GM10248 (cell line): ENCODE data around the gene SLC20A1.
"Not testable (repeated sequence)": the region's sequence is repeated elsewhere in the genome, so short reads cannot be mapped to it uniquely, and the experiment has no call there.

Experiments used
- CTCF ChIA-PET: fragments of 300-600 bp; sonication (Branson Sonifier 250); formaldehyde crosslinking; extraction: SDS; loops from one replicate; lab custom pipeline; 2021; ENCODE audit warnings: antibody characterized with exemption; lab: Yijun Ruan, JAX
- POLR2A ChIA-PET: fragments of 350-650 bp; sonication (Branson Sonifier 250); formaldehyde crosslinking; extraction: SDS; loops from one replicate; lab custom pipeline; 2020; ENCODE audit warnings: antibody characterized with exemption; lab: Yijun Ruan, JAX
- DNase-seq: peaks from one replicate; pipeline ENCODE4 v3.0.0; 2012; ENCODE audit errors: extremely low spot score
- CTCF ChIP-seq: IDR thresholded peaks from 2 replicates; pipeline ENCODE4 v1.5.1; 2012; ENCODE audit warnings: mild to moderate bottlenecking, low read depth; ENCODE audit errors: extremely low read depth, missing control alignments, control extremely low read depth

SLC20A1 gene

GRCh38 chr2:112705575-112705974 is 59.8 kb downstream of the SLC20A1 start:
- DNase-seq: no peak
- ChIA-PET CTCF (interaction anchor here (1.0 to 8.1 kb wide), 9 partner anchors 14 to 236 kb away, joined by 3 to 99 read pairs (median 6); no protein-coding TSS in a partner anchor), POLR2A (no interaction called here)
- TF ChIP-seq CTCF: no peak

- no peak for TF ChIP-seq CTCF
- ChIA-PET CTCF (interaction anchor here (1.0 to 8.1 kb wide), 12 partner anchors 15 to 235 kb away, joined by 3 to 99 read pairs (median 5); partner anchors contain the start of gene SLC20A1), POLR2A (no interaction called here)
- no peak for DNase-seq
Observed at GRCh38 chr2:112706170-112706664, 60.5 kb downstream of the SLC20A1 start.

- DNase-seq: not testable (repeated sequence)
- ChIA-PET POLR2A (interaction anchor here (0.6 to 1.5 kb wide), 2 partner anchors 30 to 61 kb away, joined by 3 to 5 read pairs; partner anchors contain the start of gene SLC20A1), CTCF (interaction anchor here (1.0 to 8.1 kb wide), 15 partner anchors 11 to 178 kb away, joined by 3 to 99 read pairs (median 5); partner anchors contain the start of gene SLC20A1)
Observed at GRCh38 chr2:112706947-112707346, 61.2 kb downstream of the SLC20A1 start.

GRCh38 chr2:112708968-112709367 is 63.2 kb downstream of the SLC20A1 start:
- ChIA-PET CTCF (interaction anchor here (1.0 to 8.1 kb wide), 8 partner anchors 9 to 82 kb away, joined by 3 to 99 read pairs (median 10); no protein-coding TSS in a partner anchor), POLR2A (interaction anchor here (0.9 kb wide), 1 partner anchor 54 kb away, joined by 3 read pairs; no protein-coding TSS in a partner anchor)
- no peak for DNase-seq
- no peak for TF ChIP-seq CTCF

GRCh38 chr2:112709703-112710102 is 64.0 kb downstream of the SLC20A1 start:
- POLR2A ChIA-PET: interaction anchor here (0.9 kb wide), 1 partner anchor 54 kb away, joined by 3 read pairs; no protein-coding TSS in a partner anchor
- CTCF ChIA-PET: interaction anchor here (0.7 to 8.1 kb wide), 5 partner anchors 10 to 176 kb away, joined by 3 to 99 read pairs (median 3); no protein-coding TSS in a partner anchor
- DNase-seq: no peak
- no peak for TF ChIP-seq CTCF

GRCh38 chr2:112710956-112711750 is 65.4 kb downstream of the SLC20A1 start:
- CTCF ChIA-PET: interaction anchor here (1.0 to 5.3 kb wide), 6 partner anchors 7 to 111 kb away, joined by 3 to 50 read pairs (median 6); no protein-coding TSS in a partner anchor
- no peak for TF ChIP-seq CTCF
- DNase-seq: no peak
- POLR2A ChIA-PET: no interaction called here
